HG03432 (cell line): ENCODE data around the gene AP4B1.
A peak's percentile ranks its signal among the peaks of the same experiment; 100 is the strongest.

Experiments used
- ATAC-seq: cut with Tn5 transposase; IDR thresholded peaks from one replicate; pipeline ENCODE4 v1.9.1; 2021; ENCODE audit warnings: mild to moderate bottlenecking, moderate library complexity; ENCODE audit not compliant: unreplicated experiment

Gene AP4B1

DNA sequence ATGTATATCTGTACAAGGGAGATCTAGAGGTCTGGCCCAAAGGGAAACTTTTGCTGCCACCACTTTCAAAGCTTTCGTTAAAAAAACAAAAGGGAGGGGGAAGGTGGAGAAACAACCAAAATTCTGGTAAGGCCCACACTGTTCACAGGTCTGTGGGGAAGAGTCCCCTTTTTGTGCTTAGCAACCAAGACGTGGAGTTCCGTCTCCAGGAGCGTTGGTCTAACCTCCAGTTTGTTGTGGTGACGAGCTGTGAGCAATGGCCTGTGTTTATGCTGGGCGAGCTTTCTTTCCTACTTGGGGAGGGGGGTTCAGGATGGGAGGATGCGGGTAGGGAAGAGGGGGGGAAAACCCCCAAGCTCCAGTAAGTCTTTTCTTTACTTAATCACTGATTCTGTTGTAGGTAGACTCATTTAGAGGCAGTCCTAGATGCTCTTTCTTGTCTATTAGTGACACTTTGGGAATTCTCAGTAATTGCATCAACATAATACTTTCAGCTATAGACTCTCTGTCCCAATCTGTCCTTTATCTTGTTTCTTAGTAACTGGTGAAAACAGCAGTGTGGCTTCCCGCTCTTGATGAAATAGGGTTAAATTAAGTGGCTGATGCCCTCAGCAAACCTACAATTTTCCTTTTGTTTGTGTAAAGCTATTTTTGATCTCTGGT lies 26.0 kb upstream of the AP4B1 start:
- ATAC-seq = peak; percentile 28

DNA sequence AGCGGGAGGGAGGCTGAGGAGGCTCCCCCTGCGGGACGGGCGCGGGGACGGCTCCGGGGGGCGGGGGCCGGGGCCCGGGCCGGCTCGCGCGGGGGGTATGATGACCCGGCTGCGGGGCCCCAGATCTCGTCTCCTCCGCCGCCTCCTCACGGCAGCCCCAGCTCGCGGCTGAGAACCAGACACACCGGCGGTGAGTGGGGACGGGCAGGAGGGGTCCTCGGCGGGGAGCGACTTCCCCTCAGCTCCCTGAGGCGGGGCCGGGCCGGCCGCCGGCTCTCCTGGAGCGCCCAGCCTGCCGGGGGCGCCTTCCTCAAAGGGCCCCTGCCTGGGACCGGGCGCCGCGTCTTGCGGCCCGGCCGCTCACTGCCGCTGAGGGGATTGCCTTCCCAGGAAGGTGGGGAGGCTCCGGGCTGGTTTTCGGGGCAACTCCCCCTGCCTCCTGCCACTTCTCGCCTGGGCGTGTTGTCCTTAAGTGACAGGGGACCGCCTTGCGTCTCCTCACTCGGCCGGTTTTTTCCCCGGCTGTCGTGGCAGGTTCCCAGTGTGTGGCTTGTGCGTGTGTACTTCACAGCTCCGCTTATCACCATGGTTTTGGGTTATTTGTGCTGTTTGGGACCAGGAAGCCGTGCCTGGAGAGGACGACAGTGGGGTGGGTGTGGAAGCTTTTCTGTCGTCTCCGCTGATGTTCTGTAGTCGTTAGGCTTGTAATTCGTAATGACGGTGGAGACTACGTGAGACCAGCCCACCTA lies 25.3 kb upstream of the AP4B1 start:
- ATAC-seq = peak; percentile 41

DNA sequence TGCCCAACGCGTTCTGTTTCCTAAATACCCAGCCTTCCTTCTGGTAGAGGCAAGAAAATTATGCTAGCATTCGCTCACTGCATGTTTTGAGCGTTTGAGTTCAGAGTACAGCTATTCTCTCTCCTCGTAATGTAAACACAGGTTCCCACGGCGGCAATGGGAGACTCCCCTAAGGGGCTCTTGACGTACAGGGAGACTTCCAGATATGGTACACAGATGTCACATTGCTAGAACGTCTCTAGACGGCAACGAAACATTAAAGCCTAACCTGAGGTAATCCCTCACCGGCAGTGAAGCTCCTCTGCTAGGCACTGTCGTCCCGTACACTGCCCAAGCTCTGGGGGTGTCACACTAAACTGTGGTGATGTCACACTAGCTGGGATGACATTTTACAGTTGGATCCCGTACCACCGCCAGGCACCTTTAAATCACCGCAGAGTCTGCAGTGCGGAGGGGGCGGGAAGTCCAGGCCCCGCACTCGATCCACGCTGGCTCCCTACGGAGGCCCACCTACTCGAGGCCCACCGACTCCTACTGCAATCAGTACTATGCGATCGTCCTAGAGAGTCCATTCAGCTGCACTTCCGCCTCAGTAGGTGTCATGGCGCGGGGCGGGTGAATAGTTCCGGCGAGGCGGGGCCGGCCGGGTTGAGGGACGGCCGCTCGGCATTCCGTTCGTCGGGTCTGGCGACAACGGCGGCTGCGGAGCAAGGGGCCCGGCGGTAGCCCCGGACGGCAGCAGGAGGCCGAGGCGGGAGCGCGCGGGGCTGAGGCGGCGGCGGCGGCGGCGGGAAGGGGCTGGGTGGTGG lies 24.5 kb upstream of the AP4B1 start, which contains the start of gene HIPK1:
Gene HIPK1, plus strand, starts transcription at position 384 of the 809 bp plus-strand sequence.
- ATAC-seq = peak; percentile 74

DNA sequence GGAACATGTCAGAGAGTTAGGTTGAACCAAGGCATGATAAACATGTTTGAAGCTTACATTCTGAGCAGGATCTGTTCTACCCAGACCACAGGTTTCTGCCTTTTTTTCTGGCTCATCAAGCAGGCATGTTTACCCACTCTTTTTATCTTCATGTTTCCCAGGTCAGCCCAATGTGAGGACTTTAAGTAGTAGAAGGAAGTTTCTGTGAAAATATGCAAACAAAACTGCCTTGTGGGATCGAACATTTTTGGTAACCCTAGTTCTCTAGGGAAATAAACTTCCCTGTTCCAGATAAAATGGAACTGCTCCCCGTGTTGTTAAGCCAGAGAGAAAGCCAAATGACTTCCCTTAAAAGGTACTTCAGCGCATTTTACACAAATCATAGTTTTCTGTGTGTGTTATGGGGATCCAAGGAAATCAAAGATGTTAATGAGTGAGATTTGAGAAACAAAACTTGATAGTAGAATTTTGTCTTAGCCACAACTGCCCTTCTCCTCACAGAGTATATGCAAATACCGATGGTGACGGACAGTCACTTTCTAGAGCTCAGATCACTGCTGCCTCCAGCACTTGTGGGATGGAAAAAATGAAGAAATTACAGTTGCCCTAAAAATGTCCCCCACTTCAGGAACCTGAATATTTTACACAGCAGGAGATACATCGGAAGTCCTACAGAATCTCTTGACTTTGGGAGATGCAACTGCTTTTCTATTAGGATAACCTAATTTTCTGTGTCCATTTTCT lies 23.8 kb upstream of the AP4B1 start:
- ATAC-seq = peak; percentile 16

DNA sequence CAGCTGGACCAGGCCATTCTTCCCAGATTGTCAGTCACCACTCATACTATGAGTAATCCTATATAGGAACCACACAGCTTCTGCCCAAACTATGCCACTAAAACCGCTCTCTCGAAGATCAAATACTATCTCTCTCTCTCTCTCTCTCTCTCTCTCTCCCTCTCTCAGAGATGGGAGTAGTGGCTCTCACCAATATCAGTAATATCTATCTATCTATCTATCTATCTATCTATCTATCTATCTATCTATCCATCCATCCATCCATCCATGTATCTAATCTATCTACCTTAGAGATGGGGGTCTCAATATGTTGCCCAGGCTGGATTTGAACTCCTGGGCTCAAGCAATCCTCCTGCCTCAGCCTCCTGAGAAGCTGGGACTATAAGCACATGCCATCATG lies 19.9 kb upstream of the AP4B1 start:
- ATAC-seq = no peak

DNA sequence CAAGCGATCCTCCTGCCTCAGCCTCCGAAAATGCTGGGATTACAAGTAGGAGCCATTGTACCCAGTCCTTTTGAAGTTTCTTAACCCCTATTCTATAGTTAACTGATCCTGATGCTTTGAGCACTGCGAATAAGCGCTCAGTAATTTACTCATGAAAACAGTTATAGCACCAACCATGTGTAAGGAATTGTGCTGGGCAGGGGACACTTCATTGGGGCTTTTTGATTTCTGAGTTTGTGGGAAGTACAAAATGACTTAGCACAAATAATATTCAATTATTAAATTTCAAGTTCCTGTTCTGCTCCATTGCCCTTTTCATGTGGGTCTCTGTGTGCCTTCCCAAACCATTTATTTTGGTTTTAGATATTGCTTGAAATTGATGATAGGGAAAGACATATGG lies 18.4 kb upstream of the AP4B1 start:
- no peak for ATAC-seq

DNA sequence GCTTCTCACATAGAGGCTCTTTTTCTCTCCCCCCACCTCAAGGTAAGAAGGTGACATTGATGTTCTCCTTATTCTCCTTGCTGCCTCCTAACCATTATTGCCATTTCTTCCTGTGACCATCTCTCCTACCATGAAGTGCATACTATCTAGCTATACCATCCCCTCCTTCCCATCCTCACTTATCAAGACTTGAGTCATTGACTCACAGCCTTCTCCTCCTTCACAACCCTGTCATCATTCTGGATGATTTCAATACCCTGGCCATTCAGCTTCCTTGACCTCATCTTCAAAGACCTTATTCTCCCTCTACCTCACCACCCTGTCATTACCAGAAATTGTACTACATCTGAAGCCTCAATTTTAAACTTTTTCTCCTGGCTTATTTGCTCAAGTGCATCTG lies 13.6 kb upstream of the AP4B1 start:
- no peak for ATAC-seq

DNA sequence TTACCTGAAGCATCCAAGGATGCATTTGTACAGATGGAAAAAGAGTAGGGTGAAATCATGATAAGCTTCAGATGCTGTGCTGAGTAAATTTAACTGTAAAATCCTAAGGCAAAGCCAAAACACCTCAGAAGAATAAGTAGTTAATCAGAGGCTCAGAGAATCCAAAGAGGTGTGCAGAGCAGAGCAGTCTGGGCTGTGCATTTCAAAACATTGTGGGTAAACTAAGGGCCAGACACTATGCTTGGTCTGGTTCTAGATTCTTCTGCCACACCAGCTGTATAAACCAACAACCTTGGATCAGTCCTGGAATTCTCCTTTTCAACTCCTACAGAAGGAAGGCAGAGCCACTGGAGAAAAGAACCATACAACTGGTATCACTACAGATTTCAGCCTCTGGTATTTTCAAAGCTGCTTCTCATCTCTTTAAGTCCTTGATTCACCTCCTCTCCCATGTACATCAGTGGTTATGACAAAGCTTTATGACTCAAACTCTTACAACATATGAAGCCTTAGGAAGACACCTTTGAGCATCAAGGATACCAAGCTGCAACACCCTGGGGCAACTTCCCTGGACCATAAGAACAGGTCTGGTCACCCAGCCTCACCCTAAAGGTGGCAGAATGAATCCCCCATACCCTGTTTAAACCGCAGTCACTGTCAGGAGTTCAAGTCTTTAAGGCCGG lies 12.9 kb upstream of the AP4B1 start:
- no peak for ATAC-seq

DNA sequence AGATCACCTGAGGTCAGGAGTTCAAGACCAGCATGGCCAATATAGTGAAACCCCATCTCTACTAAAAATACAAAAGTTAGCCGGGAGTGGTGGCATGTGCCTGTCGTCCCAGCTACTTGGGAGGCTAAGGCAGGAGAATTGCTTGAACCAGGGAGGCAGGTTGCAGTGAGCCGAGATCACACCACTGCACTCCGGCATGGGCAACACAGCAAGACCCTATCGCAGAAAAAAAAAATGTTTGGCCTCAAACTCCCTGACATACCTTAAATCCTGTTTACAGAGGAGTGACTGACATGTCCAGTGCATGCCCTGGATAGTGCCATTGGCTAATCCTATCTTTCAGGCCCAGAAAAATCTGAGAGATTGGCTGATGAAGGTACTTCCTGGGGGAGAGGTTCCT lies 12.4 kb upstream of the AP4B1 start:
- no peak for ATAC-seq

DNA sequence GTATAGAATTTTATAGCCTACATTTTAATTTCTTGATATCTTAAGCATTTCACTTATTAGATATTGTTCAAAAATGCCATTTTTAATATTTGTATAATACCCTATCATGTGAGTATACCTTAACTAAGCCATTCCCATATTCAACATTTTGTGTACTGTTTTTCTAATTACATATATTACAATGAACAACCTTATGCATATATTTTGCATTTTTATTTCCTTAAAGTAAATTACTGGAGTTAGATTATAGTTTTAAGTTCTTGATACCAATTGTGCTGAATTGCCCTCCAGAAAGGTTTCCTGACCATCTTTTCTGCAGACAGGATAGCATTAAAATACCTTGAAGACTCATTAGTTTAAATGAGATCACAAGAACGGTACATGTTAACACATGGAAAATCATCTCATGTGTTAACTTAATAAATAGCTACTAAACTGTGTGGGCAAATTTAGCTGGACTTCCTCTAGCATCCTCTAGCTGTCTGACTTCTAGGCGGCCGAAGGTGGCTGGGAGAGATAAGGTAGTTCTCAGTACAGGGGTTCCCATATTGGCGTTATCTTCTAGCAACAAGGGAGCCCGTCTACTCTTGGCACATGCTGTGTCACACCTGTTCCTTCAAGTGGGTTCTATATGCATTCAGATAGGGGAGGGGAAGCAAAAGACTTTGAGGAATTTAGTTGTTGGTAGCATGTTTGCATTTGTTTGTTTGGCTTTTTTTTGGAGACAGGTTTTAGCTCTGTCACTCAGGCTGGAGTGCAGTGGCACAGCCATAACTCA lies 9.5 kb upstream of the AP4B1 start:
- no peak for ATAC-seq

DNA sequence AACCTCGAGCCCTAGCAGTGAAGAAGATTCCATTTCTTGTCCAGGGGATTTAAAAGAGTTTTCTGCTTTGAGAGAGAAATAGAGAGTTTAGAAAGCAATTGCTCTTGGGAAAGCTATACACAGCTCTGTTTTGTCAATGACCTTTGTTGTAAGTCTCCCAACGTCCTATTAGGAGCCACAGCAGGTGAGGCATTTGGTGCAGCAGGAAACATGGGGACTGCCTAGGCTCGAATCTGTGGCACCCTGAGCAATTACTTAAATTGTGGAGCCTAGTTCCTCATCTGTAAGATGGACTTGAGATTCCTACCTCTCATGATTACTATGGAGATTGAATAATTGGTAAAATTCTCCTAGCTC lies 8.7 kb upstream of the AP4B1 start:
- ATAC-seq = no peak

DNA sequence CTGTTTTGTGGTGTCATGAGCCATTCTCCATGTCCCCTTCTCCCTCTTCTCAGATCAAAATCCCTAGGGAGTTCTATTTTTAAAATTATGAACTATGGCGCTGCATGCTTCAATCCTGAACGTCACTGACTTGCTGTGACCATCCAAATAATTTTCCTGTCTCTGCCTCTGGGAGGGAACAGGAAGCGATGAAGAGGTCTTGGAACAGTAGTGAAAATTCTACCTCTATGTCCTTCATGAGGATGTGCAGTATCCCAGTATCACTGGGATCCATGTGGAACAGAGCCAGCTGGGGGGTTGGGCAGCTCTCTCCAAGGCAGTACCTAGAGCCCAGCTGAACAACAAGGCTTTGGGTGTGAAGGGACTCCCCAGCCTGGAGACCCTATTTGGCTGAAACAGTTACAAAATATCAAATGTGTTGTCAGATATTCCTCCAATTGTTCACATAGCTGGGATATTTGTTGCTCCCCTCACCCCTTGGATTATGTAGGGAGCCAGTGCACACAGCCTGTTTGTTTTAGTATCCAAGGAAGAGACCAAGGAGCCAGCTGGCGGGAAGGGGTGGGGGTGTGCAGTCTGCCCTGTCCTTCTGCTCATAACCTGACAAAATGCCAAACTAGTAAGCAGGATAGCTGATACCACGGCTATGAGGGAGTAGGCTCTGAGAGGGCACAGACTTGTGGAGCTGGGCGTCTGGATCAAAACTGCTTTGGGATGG lies 8.2 kb upstream of the AP4B1 start:
- ATAC-seq = no peak

DNA sequence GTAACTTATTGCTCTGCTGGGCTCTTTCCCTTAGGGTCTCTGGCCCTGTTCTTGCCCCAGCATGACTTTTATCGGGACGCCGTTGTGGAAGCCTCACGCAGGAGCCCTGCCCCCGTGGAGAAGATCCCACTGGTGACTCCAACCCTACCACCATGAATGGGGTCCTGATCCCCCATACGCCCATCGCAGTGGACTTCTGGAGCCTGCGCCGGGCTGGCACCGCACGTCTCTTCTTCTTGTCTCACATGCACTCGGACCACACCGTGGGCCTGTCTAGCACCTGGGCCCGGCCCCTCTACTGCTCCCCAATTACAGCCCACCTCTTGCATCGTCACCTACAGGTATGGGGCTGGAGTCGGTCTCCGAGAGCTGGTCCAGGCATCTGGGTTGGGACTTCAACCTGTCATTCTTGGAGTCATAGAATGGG lies 849 bp upstream of the AP4B1 start:
- peak; percentile 8 for ATAC-seq

DNA sequence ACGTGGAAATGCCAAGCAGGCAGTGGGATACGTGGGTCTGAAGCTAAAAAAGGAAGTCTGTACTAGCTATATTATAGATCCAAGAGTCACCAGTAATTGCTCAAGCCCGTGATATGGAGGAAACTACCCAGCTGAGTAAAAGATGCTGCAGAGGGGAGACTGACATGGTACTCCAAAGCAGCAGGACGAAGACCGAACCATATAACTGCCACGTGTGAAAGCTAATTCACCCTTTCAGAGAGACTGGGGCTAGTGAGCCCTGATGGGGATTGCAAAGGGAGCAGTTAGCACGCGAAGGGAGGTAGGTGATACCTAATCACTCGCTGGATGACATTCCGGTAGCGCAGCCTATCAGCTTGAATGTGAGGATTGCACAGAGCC lies 316 bp downstream of the AP4B1 start:
- ATAC-seq = peak; percentile 33

DNA sequence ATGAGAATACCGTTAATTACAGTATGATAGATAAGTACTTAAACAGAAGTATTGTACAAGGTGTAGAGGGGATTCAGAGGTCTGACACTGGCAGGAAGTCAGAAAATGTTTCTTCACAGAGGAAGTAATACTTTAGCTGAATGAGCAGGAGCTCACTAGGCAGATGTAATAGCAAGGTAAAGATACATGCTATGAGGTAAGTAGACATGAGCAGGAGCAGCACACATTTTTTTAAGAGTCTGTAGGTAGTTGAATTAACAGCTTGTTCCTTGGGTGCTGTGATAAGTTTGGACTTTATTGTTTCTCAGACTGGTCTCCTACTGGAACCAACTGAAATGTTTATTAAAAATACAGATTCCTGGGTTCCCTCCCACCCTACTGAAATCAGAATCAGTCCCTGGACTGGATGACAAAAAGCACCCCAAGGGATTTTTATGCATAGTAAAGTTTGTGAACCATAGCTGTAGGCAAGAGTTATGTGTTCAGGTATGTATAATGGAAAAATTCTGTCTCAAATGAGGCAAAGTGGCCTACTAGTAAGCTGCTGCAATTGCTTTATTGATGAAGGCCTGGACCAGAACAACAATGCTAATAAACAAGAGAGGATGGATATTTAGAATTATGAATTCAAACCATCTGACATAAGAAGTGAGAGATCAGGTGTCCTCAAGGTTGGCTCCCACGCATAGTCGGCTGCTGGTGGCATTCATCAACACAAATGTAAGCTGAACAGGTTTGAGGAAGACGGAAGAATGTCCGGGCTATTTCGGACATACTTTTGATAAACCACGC lies 902 bp downstream of the AP4B1 start:
- no peak for ATAC-seq

DNA sequence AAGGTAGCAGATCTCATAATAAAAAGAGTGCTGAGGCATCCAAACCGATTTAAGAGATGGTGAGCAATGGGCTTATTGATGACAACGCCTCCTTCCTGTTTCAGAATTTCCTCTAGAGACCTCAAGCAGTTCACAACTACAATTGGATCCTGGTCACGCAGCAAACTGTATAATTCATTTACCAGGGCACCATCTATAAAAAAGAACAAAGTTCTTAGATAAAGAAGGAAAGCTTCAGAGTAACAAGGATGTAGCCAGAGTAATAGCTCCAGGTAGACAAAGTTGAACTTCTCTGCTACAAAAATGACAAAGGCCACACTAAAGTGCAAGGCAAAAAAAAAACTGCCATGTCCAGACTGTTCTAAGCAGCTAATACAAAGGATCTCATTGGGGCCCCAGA lies 3.4 kb downstream of the AP4B1 start:
- no peak for ATAC-seq

DNA sequence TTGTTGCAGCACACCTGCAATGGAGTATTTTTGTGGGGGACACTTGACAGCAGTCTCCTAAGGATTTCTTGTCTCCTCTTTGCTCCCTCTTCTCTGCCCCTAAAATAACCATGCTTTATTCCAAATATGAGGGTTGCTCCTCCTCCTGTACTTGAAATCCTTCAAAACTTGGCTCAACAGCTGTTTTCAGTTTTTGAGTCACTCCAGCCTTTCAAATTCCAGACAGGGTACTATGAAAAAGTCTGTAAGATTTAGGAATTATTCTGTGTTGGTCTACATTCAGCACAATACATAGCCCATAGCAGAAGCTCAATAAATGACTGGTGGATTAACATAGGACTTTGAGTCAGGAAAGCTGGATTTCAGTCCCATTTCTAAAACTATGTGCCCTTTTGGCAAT lies 5.5 kb downstream of the AP4B1 start:
- ATAC-seq = no peak

DNA sequence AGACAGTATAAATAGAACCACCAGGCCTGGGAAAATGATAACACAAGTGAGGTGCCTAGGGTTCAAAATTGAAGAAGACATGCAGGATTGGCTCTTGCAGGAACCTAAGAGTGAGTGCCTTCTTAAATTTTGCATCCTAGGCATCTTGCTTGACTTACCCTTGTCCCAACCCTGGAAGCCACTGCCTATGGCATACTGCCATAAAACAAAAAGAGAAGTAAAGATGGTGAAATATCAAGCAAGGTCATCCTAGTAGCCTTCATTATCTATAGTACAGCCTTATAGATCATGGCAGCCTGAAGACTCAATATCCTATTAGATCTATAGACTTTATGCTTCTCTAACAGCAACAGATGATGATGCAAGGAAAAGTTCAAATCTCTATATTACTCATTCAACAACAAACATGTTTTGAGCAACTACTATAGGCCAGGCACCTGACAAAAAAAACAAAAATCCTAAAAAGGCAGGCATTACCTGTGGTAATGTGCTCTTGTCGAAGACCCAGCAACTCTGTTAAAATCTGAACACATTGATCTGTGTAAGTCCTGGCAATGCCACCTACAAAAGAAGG lies 6.3 kb downstream of the AP4B1 start:
- no peak for ATAC-seq
